ENCODE measurements around the gene CCDC158. TPM values are rescaled to one million over a fixed set of nuclear protein-coding genes. Genes with fewer than 3 reads are reported as not detected.

CCDC158 gene
- total and polyA plus RNA-seq, 2 experiments from 2014 or later = 0.21 to 0.27 TPM

DNA sequence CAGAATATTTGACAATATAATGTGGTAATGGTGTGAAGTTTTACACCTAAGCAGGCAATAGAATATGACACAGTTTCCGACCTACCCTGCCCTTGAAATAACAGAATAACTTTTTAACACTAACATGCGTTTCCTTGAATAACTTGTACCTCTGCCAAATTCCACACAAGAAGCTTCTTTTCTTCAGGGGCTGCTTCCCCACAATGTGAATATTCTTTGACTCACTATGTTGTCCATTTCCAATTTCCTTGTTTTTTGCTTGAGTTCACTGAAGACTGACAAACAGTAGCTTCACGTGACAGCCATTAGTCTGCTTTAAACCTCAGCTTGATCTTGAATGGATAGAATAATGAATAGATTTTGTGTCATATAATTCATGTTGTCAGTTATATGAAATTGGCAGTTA, 28.4 kb upstream of the CCDC158 start:
- H3K4me2 ChIP-seq = no peak overlapping the region
- Mint-ChIP-seq H3K36me3 (ENCODE audit: low read depth) (no peaks in the 10 kb centered on the region), H3K4me3 (no peak overlapping the region), H3K27me3 (ENCODE audit: insufficient read depth, low read depth, poor library complexity) (peaks cover 3% of the 10 kb centered on the region), H3K9me3 (no peaks in the 10 kb centered on the region), H3K4me1 (peaks cover 19% of the 10 kb centered on the region), H3K27ac (no peak overlapping the region)
- no peaks in the 10 kb centered on the region for H3K27me3 ChIP-seq (ENCODE audit: insufficient read depth)
- H3K27ac ChIP-seq (ENCODE audit: low read depth) = no peak overlapping the region
- H3K9me2 ChIP-seq (ENCODE audit: insufficient read depth) = no peaks in the 10 kb centered on the region
- DNase-seq (ENCODE audit: low spot score) = no peak
- H3K36me3 ChIP-seq (ENCODE audit: insufficient read depth) = no peaks in the 10 kb centered on the region
- H2AFZ ChIP-seq = no peak overlapping the region
- peaks cover 3% of the 10 kb centered on the region; the same call in 1 of the 2 replicates for H3K4me1 ChIP-seq (ENCODE audit: insufficient read depth)
- H4K20me1 ChIP-seq (replicated peaks; ENCODE audit: insufficient read depth) = no peaks in the 10 kb centered on the region
- TF ChIP-seq JUNB (IDR thresholded peaks at IDR 0.05; ENCODE audit: unreplicated experiment) (no peak), STAT1 (IDR thresholded peaks at IDR 0.05; ENCODE audit: unreplicated experiment) (no peak), POLR2AphosphoS5 (IDR thresholded peaks at IDR 0.05; ENCODE audit: low read depth) (no peak), ZNF114 (CRISPR knock-in tag; IDR thresholded peaks at IDR 0.05) (no peak), ZNF331 (CRISPR knock-in tag; IDR thresholded peaks at IDR 0.05; ENCODE audit: low read depth) (no peak), CREB1 (CRISPR knock-in tag; IDR thresholded peaks at IDR 0.05; ENCODE audit: low read depth) (no peak), EZH2 (IDR thresholded peaks at IDR 0.05; ENCODE audit: low read depth, unreplicated experiment) (no peak)
- TF ChIP-seq, protein P1, sequence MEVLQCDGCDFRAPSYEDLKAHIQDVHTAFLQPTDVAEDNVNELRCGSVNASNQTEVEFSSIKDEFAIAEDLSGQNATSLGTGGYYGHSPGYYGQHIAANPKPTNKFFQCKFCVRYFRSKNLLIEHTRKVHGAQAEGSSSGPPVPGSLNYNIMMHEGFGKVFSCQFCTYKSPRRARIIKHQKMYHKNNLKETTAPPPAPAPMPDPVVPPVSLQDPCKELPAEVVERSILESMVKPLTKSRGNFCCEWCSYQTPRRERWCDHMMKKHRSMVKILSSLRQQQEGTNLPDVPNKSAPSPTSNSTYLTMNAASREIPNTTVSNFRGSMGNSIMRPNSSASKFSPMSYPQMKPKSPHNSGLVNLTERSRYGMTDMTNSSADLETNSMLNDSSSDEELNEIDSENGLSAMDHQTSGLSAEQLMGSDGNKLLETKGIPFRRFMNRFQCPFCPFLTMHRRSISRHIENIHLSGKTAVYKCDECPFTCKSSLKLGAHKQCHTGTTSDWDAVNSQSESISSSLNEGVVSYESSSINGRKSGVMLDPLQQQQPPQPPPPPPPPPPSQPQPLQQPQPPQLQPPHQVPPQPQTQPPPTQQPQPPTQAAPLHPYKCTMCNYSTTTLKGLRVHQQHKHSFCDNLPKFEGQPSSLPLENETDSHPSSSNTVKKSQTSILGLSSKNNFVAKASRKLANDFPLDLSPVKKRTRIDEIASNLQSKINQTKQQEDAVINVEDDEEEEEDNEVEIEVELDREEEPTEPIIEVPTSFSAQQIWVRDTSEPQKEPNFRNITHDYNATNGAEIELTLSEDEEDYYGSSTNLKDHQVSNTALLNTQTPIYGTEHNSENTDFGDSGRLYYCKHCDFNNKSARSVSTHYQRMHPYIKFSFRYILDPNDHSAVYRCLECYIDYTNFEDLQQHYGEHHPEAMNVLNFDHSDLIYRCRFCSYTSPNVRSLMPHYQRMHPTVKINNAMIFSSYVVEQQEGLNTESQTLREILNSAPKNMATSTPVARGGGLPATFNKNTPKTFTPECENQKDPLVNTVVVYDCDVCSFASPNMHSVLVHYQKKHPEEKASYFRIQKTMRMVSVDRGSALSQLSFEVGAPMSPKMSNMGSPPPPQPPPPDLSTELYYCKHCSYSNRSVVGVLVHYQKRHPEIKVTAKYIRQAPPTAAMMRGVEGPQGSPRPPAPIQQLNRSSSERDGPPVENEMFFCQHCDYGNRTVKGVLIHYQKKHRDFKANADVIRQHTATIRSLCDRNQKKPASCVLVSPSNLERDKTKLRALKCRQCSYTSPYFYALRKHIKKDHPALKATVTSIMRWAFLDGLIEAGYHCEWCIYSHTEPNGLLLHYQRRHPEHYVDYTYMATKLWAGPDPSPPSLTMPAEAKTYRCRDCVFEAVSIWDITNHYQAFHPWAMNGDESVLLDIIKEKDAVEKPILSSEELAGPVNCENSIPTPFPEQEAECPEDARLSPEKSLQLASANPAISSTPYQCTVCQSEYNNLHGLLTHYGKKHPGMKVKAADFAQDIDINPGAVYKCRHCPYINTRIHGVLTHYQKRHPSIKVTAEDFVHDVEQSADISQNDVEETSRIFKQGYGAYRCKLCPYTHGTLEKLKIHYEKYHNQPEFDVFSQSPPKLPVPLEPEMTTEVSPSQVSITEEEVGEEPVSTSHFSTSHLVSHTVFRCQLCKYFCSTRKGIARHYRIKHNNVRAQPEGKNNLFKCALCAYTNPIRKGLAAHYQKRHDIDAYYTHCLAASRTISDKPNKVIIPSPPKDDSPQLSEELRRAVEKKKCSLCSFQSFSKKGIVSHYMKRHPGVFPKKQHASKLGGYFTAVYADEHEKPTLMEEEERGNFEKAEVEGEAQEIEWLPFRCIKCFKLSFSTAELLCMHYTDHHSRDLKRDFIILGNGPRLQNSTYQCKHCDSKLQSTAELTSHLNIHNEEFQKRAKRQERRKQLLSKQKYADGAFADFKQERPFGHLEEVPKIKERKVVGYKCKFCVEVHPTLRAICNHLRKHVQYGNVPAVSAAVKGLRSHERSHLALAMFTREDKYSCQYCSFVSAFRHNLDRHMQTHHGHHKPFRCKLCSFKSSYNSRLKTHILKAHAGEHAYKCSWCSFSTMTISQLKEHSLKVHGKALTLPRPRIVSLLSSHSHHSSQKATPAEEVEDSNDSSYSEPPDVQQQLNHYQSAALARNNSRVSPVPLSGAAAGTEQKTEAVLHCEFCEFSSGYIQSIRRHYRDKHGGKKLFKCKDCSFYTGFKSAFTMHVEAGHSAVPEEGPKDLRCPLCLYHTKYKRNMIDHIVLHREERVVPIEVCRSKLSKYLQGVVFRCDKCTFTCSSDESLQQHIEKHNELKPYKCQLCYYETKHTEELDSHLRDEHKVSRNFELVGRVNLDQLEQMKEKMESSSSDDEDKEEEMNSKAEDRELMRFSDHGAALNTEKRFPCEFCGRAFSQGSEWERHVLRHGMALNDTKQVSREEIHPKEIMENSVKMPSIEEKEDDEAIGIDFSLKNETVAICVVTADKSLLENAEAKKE (CRISPR knock-in tag; IDR thresholded peaks at IDR 0.05) = no peak
- no peaks in the 10 kb centered on the region for H3K79me2 ChIP-seq (replicated peaks; ENCODE audit: insufficient read depth)
- no peak for ATAC-seq
- no peak overlapping the region for H3K4me3 ChIP-seq
- H3F3A ChIP-seq (replicated peaks; ENCODE audit: low read depth) = no peaks in the 10 kb centered on the region
